Measurements from ENCODE around the gene SLC39A6. TPM values are rescaled to one million over a fixed set of nuclear protein-coding genes. Genes with fewer than 3 reads are reported as not detected.
A peak's percentile ranks its signal among the peaks of the same experiment; 100 is the strongest.

The SLC39A6 gene
- 10 to 100 TPM; 22.6 to 22.7 TPM for total RNA-seq

GRCh38 chr18:36129300-36130038 lies at the start of gene SLC39A6, which contains the start of gene ELP2:
TSS of gene SLC39A6 (minus strand) at chr18:36129340. CDS start at chr18:36127007, 2,333 bp downstream.
TSS of gene ELP2 (plus strand) at chr18:36129899. CDS start at chr18:36129934, 35 bp downstream.
- Histone ChIP-seq H3K4me3 (peak within 1 kb of the TSS; percentile 76 to 86), H3K4me1 (peaks cover 33% of the 10 kb centered on the region), H3K36me3 (replicated peaks in 1 of 2; ENCODE audit: insufficient read depth in 1 of 2, low read depth in 2 of 2) (no peaks in the 10 kb centered on the region), H3K27ac (peak within 1 kb of the TSS; percentile 98 to 100 (median 98)), H3K9me3 (no peaks in the 10 kb centered on the region), H3K27me3 (no peaks in the 10 kb centered on the region)
- intact Hi-C loops (cut with DNase I) = no loop called here
- DNase-seq (peak; percentile 95 to 98 (median 96)), ATAC-seq (peak; percentile 96)
- WGBS, 2 donors = 0% methylated on average over 1 to 69 of the region's 69 CpGs
- TF ChIP-seq, protein P1, sequence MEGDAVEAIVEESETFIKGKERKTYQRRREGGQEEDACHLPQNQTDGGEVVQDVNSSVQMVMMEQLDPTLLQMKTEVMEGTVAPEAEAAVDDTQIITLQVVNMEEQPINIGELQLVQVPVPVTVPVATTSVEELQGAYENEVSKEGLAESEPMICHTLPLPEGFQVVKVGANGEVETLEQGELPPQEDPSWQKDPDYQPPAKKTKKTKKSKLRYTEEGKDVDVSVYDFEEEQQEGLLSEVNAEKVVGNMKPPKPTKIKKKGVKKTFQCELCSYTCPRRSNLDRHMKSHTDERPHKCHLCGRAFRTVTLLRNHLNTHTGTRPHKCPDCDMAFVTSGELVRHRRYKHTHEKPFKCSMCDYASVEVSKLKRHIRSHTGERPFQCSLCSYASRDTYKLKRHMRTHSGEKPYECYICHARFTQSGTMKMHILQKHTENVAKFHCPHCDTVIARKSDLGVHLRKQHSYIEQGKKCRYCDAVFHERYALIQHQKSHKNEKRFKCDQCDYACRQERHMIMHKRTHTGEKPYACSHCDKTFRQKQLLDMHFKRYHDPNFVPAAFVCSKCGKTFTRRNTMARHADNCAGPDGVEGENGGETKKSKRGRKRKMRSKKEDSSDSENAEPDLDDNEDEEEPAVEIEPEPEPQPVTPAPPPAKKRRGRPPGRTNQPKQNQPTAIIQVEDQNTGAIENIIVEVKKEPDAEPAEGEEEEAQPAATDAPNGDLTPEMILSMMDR (IDR thresholded peaks at IDR 0.05) = peak in 1 of 7 experiments; percentile 19
- TF ChIP-seq POLR2A (IDR thresholded peaks at IDR 0.05) = peak; percentile 43 to 84 (median 81)

- no peaks in the 10 kb centered on the region for H3K4me1 ChIP-seq
- H3K36me3 ChIP-seq (replicated peaks in 1 of 2; ENCODE audit: insufficient read depth in 1 of 2, low read depth in 2 of 2) = peaks cover 5 to 9% of the 10 kb centered on the region in 2 donors
- H3K27me3 ChIP-seq = no peaks in the 10 kb centered on the region
- intact Hi-C loops (cut with DNase I) = no loop called here
- WGBS, 2 donors = 68 to 78% methylated on average over 3 of the region's 3 CpGs
- peak overlapping the region in 1 of 2 donors; percentile 15 for H3K4me3 ChIP-seq
- DNase-seq (no peak), ATAC-seq (no peak)
- TF ChIP-seq, protein P1 (IDR thresholded peaks at IDR 0.05) = no peak
- TF ChIP-seq POLR2A (IDR thresholded peaks at IDR 0.05) = no peak
- H3K9me3 ChIP-seq = no peaks in the 10 kb centered on the region
- H3K27ac ChIP-seq = no peak overlapping the region
These were observed 48.8 kb upstream of the SLC39A6 start for GRCh38 chr18:36177913-36178312.

- ATAC-seq (no peak), DNase-seq (no peak)
- intact Hi-C loops (cut with DNase I) = no loop called here
- Histone ChIP-seq H3K4me3 (no peak overlapping the region), H3K27ac (no peak overlapping the region), H3K36me3 (replicated peaks in 1 of 2; ENCODE audit: insufficient read depth in 1 of 2, low read depth in 2 of 2) (peaks cover 14% of the 10 kb centered on the region in 2 donors), H3K4me1 (no peaks in the 10 kb centered on the region), H3K9me3 (no peaks in the 10 kb centered on the region), H3K27me3 (no peaks in the 10 kb centered on the region)
- WGBS, 2 donors = 87 to 93% methylated on average over 9 of the region's 9 CpGs
- TF ChIP-seq, protein P1 (IDR thresholded peaks at IDR 0.05) = no peak
These were observed 47.6 kb upstream of the SLC39A6 start for GRCh38 chr18:36176711-36177110.

- no peak for DNase-seq
- WGBS, 2 donors = 83 to 87% methylated on average over 2 of the region's 2 CpGs
These were observed 47.0 kb upstream of the SLC39A6 start for GRCh38 chr18:36176177-36176584.

More at GRCh38 chr18:36176177-36176584, 47.0 kb upstream of the SLC39A6 start:
- intact Hi-C loops (cut with DNase I) = no loop called here
- no peaks in the 10 kb centered on the region for H3K4me1 ChIP-seq
- no peaks in the 10 kb centered on the region for H3K9me3 ChIP-seq
- TF ChIP-seq POLR2A (IDR thresholded peaks at IDR 0.05) = no peak
- TF ChIP-seq, protein P1 (IDR thresholded peaks at IDR 0.05) = no peak
- H3K27me3 ChIP-seq = no peaks in the 10 kb centered on the region
- H3K27ac ChIP-seq = no peak overlapping the region
- ATAC-seq = no peak
- no peak overlapping the region for H3K4me3 ChIP-seq
- H3K36me3 ChIP-seq (replicated peaks in 1 of 2; ENCODE audit: insufficient read depth in 1 of 2, low read depth in 2 of 2) = peaks cover 14 to 18% of the 10 kb centered on the region in 2 donors
